ENCODE results near the gene SLC15A1.

- TF ChIP-seq POLR2A (IDR thresholded peaks at IDR 0.05; ENCODE audit: low read length) (no peak), GATA1 (IDR thresholded peaks at IDR 0.05; ENCODE audit: low read depth, low read length) (no peak)
Observed at GRCh38 chr13:98792785-98793495, 40.5 kb upstream of the SLC15A1 start.
